ENCODE measurements around the gene FRMD4B.

DNA sequence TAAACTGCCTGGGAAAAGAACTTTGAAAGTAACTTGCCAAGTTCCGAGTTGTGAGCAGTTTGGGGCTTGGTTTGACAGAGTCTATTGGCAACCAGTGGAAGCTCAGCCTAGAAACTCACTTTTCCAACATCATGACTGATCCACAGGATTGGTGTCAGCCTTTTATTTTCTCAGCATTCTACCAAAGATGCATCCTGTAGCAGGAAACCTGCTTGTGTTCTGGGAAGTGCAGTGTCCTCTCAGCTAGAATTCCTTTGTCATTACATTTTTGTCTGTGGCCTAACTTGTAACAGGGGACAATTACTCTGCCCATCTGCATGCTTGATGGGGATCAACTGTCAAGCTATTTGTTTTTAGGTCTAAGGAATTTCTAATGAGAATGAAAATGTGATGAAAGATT is 146.8 kb downstream of the FRMD4B start:
- TF ChIP-seq EZH2 (IDR thresholded peaks at IDR 0.05) (no peak), POLR2AphosphoS5 (IDR thresholded peaks at IDR 0.05; ENCODE audit: borderline replicate concordance, low read depth, low read length) (no peak)

Data from SK-N-MC (cell line).